ENCODE data around the gene RABGAP1L. TPM values are rescaled to one million over a fixed set of nuclear protein-coding genes. Genes with fewer than 3 reads are reported as not detected.

The RABGAP1L gene
- total RNA-seq, 1 experiment from 2014 or later: 57.4 TPM

- Histone ChIP-seq H3K4me1 (replicated peaks; ENCODE audit: insufficient read depth) (no peaks in the 10 kb centered on the region), H3K27me3 (ENCODE audit: insufficient read depth, low read depth) (no peaks in the 10 kb centered on the region), H3K4me2 (no peak overlapping the region), H3K9me3 (ENCODE audit: insufficient read depth, low read depth) (no peaks in the 10 kb centered on the region), H2AFZ (no peak overlapping the region), H3K36me3 (ENCODE audit: low read depth) (no peaks in the 10 kb centered on the region), H3F3A (ENCODE audit: insufficient read depth, low read depth) (no peaks in the 10 kb centered on the region), H3K9me2 (ENCODE audit: insufficient read depth) (no peaks in the 10 kb centered on the region), H3K27ac (no peak overlapping the region), H3K79me2 (ENCODE audit: low read depth) (no peaks in the 10 kb centered on the region), H3K4me3 (no peak overlapping the region), H4K20me1 (ENCODE audit: insufficient read depth) (no peaks in the 10 kb centered on the region)
- TF ChIP-seq CTCF (conservative IDR thresholded peaks at IDR 0.05) (no peak), EZH2 (IDR thresholded peaks at IDR 0.05; ENCODE audit: low read depth) (no peak)
- no TSS peak for BruUV-seq (replicated peaks)
- no peak for DNase-seq
- intact Hi-C loops (cut with micrococcal nuclease; ENCODE audit: unreplicated experiment): no loop called here
- ChIA-PET CTCF (no interaction called here), POLR2A (ENCODE audit: unreplicated experiment) (no interaction called here)
These were observed 771.9 kb downstream of the RABGAP1L start for GRCh38 chr1:174931214-174931613.

DNA sequence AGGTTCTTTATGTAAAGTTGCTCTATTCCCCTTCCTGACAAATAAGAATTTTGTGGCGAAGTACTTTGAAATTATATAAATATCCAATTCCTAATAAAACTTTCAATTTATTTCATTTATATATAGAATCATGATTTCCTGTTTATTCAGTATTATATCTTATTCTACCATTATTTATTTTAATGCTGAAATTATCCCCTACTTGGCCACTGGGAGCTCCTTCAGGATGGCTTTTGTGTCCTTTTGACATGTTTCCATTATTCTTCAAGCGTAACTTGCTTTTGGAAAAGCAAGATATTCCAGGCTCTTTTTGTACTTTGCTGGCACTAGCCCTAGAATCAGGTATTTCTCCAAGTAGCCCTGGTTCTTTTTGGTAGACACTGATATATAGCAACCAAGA is 773.3 kb downstream of the RABGAP1L start:
- Histone ChIP-seq H3K79me2 (ENCODE audit: low read depth) (no peaks in the 10 kb centered on the region), H4K20me1 (ENCODE audit: insufficient read depth) (no peaks in the 10 kb centered on the region), H3F3A (ENCODE audit: insufficient read depth, low read depth) (no peaks in the 10 kb centered on the region), H3K9me2 (ENCODE audit: insufficient read depth) (no peaks in the 10 kb centered on the region), H3K4me2 (no peak overlapping the region), H3K4me1 (replicated peaks; ENCODE audit: insufficient read depth) (no peaks in the 10 kb centered on the region), H2AFZ (no peak overlapping the region), H3K9me3 (ENCODE audit: insufficient read depth, low read depth) (no peaks in the 10 kb centered on the region), H3K4me3 (no peak overlapping the region), H3K27me3 (ENCODE audit: insufficient read depth, low read depth) (no peaks in the 10 kb centered on the region), H3K27ac (no peak overlapping the region), H3K36me3 (ENCODE audit: low read depth) (no peaks in the 10 kb centered on the region)
- no peak for DNase-seq
- ChIA-PET CTCF (interaction anchor here (0.6 kb wide), 1 partner anchor 1025 kb away, joined by 21 read pairs; no protein-coding TSS in a partner anchor), POLR2A (ENCODE audit: unreplicated experiment) (no interaction called here)
- BruUV-seq (replicated peaks): no TSS peak
- intact Hi-C loops (cut with micrococcal nuclease; ENCODE audit: unreplicated experiment): no loop called here
- no peak for TF ChIP-seq EZH2 (IDR thresholded peaks at IDR 0.05; ENCODE audit: low read depth)
- no peak; the same call in 1 of the 2 replicates for TF ChIP-seq CTCF (conservative IDR thresholded peaks at IDR 0.05)

DNA sequence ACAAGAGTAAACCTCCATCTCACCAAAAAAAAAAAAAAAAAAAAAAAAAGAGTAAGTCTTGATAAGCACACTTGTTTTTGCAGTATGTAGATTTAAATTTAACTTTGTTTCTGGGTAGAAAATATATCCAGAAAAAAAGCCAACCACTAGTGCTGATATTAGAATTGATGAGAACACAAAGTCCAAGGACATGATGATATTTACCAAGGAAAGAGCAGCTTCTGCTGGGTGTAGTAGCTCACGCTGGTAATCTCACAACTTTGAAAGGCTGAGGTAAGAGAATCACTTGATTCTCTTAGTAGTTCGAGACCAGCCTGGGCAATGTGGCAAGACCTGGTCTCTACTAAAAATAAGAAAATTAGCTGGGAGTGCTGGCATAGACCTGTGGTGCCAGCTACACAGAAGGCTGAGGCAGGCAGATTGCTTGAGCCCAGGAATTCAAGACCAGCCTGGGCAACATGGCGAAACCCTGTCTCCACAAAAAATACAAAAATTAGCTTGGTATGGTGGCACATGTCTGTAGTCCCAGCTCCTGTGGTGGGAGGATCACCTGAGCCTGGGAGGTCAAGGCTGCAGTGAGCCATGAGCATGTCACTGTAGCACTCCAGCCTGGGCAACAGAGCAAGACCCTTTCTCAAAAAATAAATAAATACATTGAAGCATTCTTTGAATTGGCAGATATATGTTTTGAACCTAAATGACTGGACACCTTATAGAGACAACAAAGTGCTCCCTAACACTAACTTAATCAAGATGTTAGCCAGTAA is 776.8 kb downstream of the RABGAP1L start:
- H3F3A ChIP-seq (ENCODE audit: insufficient read depth, low read depth): no peaks in the 10 kb centered on the region
- intact Hi-C loops (cut with micrococcal nuclease; ENCODE audit: unreplicated experiment): no loop called here
- no peaks in the 10 kb centered on the region for H3K36me3 ChIP-seq (ENCODE audit: low read depth)
- ChIA-PET CTCF (no interaction called here), POLR2A (ENCODE audit: unreplicated experiment) (no interaction called here)
- H3K27me3 ChIP-seq (ENCODE audit: insufficient read depth, low read depth): no peaks in the 10 kb centered on the region
- H3K79me2 ChIP-seq (ENCODE audit: low read depth): no peaks in the 10 kb centered on the region
- no peaks in the 10 kb centered on the region for H4K20me1 ChIP-seq (ENCODE audit: insufficient read depth)
- H2AFZ ChIP-seq: no peak overlapping the region
- H3K4me2 ChIP-seq: no peak overlapping the region
- no peak for DNase-seq
- H3K4me1 ChIP-seq (replicated peaks; ENCODE audit: insufficient read depth): no peaks in the 10 kb centered on the region
- no TSS peak for BruUV-seq (replicated peaks)
- TF ChIP-seq EZH2 (IDR thresholded peaks at IDR 0.05; ENCODE audit: low read depth): no peak
- TF ChIP-seq CTCF (conservative IDR thresholded peaks at IDR 0.05): no peak
- no peaks in the 10 kb centered on the region for H3K9me3 ChIP-seq (ENCODE audit: insufficient read depth, low read depth)
- no peak overlapping the region for H3K27ac ChIP-seq
- H3K4me3 ChIP-seq: no peak overlapping the region
- H3K9me2 ChIP-seq (ENCODE audit: insufficient read depth): no peaks in the 10 kb centered on the region
